WTC11 (cell line): ENCODE results near the gene ISCA2. TPM values are rescaled to one million over a fixed set of nuclear protein-coding genes. Genes with fewer than 3 reads are reported as not detected.
"Not testable (repeated sequence)": the region's sequence is repeated elsewhere in the genome, so short reads cannot be mapped to it uniquely, and the experiment has no call there.

Experiments
- ATAC-seq: fragments of 200-7000 bp; cut with Tn5 transposase; 2 replicates; pipeline ENCODE4 v1.10.0; 2021; ENCODE audit warnings: mild to moderate bottlenecking, moderate library complexity
- CTCF ChIA-PET: fragments of 300-600 bp; sonication (Branson Sonifier 250); formaldehyde crosslinking; loops from one replicate; lab custom pipeline; 2021; ENCODE audit warnings: antibody characterized with exemption; lab: Charles Lee
- POLR2A ChIA-PET: fragments of 350-600 bp; sonication (Branson Sonifier 250); formaldehyde crosslinking; loops from one replicate; lab custom pipeline; 2021; ENCODE audit warnings: antibody characterized with exemption; lab: Charles Lee
- DNase-seq: peaks from one replicate; pipeline ENCODE4 v3.0.0; 2021; ENCODE audit warnings: low spot score
- H3K27ac Mint-ChIP-seq: 2 replicates; pipeline ENCODE4 v1.8.0; 2021; ENCODE audit warnings: mixed read lengths
- H3K27me3 Mint-ChIP-seq: 2 replicates; pipeline ENCODE4 v1.8.0; 2021; ENCODE audit warnings: low read depth, mild to moderate bottlenecking, moderate library complexity, mixed read lengths
- H3K36me3 Mint-ChIP-seq: 2 replicates; pipeline ENCODE4 v1.8.0; 2021; ENCODE audit warnings: mixed read lengths
- H3K4me1 Mint-ChIP-seq: 2 replicates; pipeline ENCODE4 v1.8.0; 2022; ENCODE audit warnings: mixed read lengths
- H3K4me3 Mint-ChIP-seq: 2 replicates; pipeline ENCODE4 v1.8.0; 2021; ENCODE audit warnings: mild to moderate bottlenecking, moderate library complexity, mixed read lengths
- H3K9me3 Mint-ChIP-seq: 2 replicates; pipeline ENCODE4 v1.8.0; 2021; ENCODE audit warnings: mixed read lengths
- AR ChIP-seq: fragments of 250-450 bp; sonication (Bioruptor Pico); IDR thresholded peaks from 2 replicates; pipeline ENCODE4 v1.9.0; 2021; ENCODE audit warnings: mild to moderate bottlenecking
- ARID4B ChIP-seq: sonication (generic); formaldehyde crosslinking; IDR thresholded peaks from 2 replicates; pipeline ENCODE4 v1.8.0; 2023; ENCODE audit warnings: missing genetic modification reagents, mild to moderate bottlenecking, borderline replicate concordance
- ATF2 ChIP-seq: sonication (generic); formaldehyde crosslinking; IDR thresholded peaks from 2 replicates; pipeline ENCODE4 v1.8.1; 2022; ENCODE audit warnings: low read depth, missing genetic modification reagents, borderline replicate concordance
- E2F4 ChIP-seq: sonication (generic); formaldehyde crosslinking; IDR thresholded peaks from 2 replicates; pipeline ENCODE4 v1.8.1; 2022; ENCODE audit warnings: low read depth, mild to moderate bottlenecking, moderate library complexity, missing genetic modification reagents, borderline replicate concordance
- EMX1 ChIP-seq: fragments of 250-450 bp; sonication (Bioruptor Pico); IDR thresholded peaks from 2 replicates; pipeline ENCODE4 v1.8.0; 2021; ENCODE audit warnings: mild to moderate bottlenecking
- ETV6 ChIP-seq: sonication (generic); formaldehyde crosslinking; IDR thresholded peaks from 2 replicates; pipeline ENCODE4 v1.8.1; 2022; ENCODE audit warnings: mild to moderate bottlenecking, missing genetic modification reagents
- FOXP1 ChIP-seq: sonication (generic); formaldehyde crosslinking; IDR thresholded peaks from 2 replicates; pipeline ENCODE4 v1.8.0; 2022; ENCODE audit warnings: missing genetic modification reagents, mild to moderate bottlenecking, moderate library complexity, borderline replicate concordance
- MXD4 ChIP-seq: fragments of 250-450 bp; sonication (Bioruptor Pico); IDR thresholded peaks from 2 replicates; pipeline ENCODE4 v1.8.0; 2021; ENCODE audit warnings: mild to moderate bottlenecking, moderate library complexity, borderline replicate concordance
- NFATC4 ChIP-seq: fragments of 250-450 bp; sonication (Bioruptor Pico); IDR thresholded peaks from 2 replicates; pipeline ENCODE4 v1.9.0; 2021; ENCODE audit warnings: mild to moderate bottlenecking
- NR1H2 ChIP-seq: sonication (generic); formaldehyde crosslinking; IDR thresholded peaks from 2 replicates; pipeline ENCODE4 v1.9.0; 2021; ENCODE audit warnings: mild to moderate bottlenecking, moderate library complexity, missing genetic modification reagents
- NR3C1 ChIP-seq: sonication (generic); formaldehyde crosslinking; conservative IDR thresholded peaks from 2 replicates; pipeline ENCODE4 v1.8.1; 2023; ENCODE audit warnings: low read depth, mild to moderate bottlenecking, missing genetic modification reagents
- TEAD4 ChIP-seq: sonication (generic); formaldehyde crosslinking; IDR thresholded peaks from 2 replicates; pipeline ENCODE4 v1.8.0; 2022; ENCODE audit warnings: mild to moderate bottlenecking, missing genetic modification reagents
- USF1 ChIP-seq: sonication (generic); formaldehyde crosslinking; IDR thresholded peaks from 2 replicates; pipeline ENCODE4 v1.8.0; 2022; ENCODE audit warnings: mild to moderate bottlenecking, missing genetic modification reagents
- ZNF232 ChIP-seq: sonication (generic); formaldehyde crosslinking; IDR thresholded peaks from 2 replicates; pipeline ENCODE4 v1.8.0; 2022; ENCODE audit warnings: mild to moderate bottlenecking, missing genetic modification reagents
- ZNF263 ChIP-seq: sonication (generic); formaldehyde crosslinking; IDR thresholded peaks from 2 replicates; pipeline ENCODE4 v1.8.1; 2022; ENCODE audit warnings: low read depth, mild to moderate bottlenecking, moderate library complexity, missing genetic modification reagents
- ZNF281 ChIP-seq: sonication (generic); formaldehyde crosslinking; IDR thresholded peaks from 2 replicates; pipeline ENCODE4 v1.8.0; 2023; ENCODE audit warnings: mild to moderate bottlenecking, missing genetic modification reagents
- ZNF317 ChIP-seq: sonication (generic); formaldehyde crosslinking; IDR thresholded peaks from 2 replicates; pipeline ENCODE4 v1.8.1; 2023; ENCODE audit warnings: low read depth, mild to moderate bottlenecking, moderate library complexity, missing genetic modification reagents, borderline replicate concordance
- ZNF671 ChIP-seq: fragments of 250-450 bp; sonication (Bioruptor Pico); IDR thresholded peaks from 2 replicates; pipeline ENCODE4 v1.8.0; 2021; ENCODE audit warnings: mild to moderate bottlenecking
- ZSCAN18 ChIP-seq: fragments of 250-450 bp; sonication (Bioruptor Pico); IDR thresholded peaks from 2 replicates; pipeline ENCODE4 v2.1.2; 2022; ENCODE audit warnings: mild to moderate bottlenecking, moderate library complexity
- total RNA-seq: library from RNA; stranded (reverse); gene quantifications from 3 replicates; pipeline ENCODE4 v1.2.3, GENCODE V29; 2021

ISCA2 gene
- total RNA-seq, 1 experiment from 2014 or later, result 50.1 TPM

GRCh38 chr14:74535756-74536325 is 42.3 kb downstream of the ISCA2 start:
- no peak for ATAC-seq
- ChIA-PET POLR2A (no interaction called here), CTCF (interaction anchor here (0.8 to 1.7 kb wide), 3 partner anchors 9 to 27 kb away, joined by 4 read pairs; no protein-coding TSS in a partner anchor)
- H3K4me1 Mint-ChIP-seq, result peaks cover 4% of the 10 kb centered on the region; the same call in 1 of the 2 replicates
- no peak for DNase-seq
- no peaks in the 10 kb centered on the region for H3K36me3 Mint-ChIP-seq
- no peaks in the 10 kb centered on the region for H3K9me3 Mint-ChIP-seq
- H3K4me3 Mint-ChIP-seq, result no peak overlapping the region
- H3K27me3 Mint-ChIP-seq, result no peaks in the 10 kb centered on the region
- no peak for TF ChIP-seq FOXP1 (CRISPR knock-in tag)
- TF ChIP-seq EMX1 (CRISPR knock-in tag), result no peak
- no peak for TF ChIP-seq NR3C1 (CRISPR knock-in tag)
- no peak for TF ChIP-seq TEAD4 (CRISPR knock-in tag)
- no peak for TF ChIP-seq ZNF232 (CRISPR knock-in tag)
- TF ChIP-seq USF1, result no peak
- no peak for TF ChIP-seq E2F4
- TF ChIP-seq MXD4, result no peak
- TF ChIP-seq NFATC4 (CRISPR knock-in tag), result no peak
- TF ChIP-seq ZNF317 (CRISPR knock-in tag), result no peak
- no peak for TF ChIP-seq NR1H2 (CRISPR knock-in tag)
- TF ChIP-seq ARID4B (CRISPR knock-in tag), result no peak
- TF ChIP-seq ZSCAN18 (CRISPR knock-in tag), result no peak
- TF ChIP-seq ETV6, result no peak
- TF ChIP-seq ZNF281 (CRISPR knock-in tag), result no peak
- no peak for TF ChIP-seq ZNF263 (CRISPR knock-in tag)
- TF ChIP-seq AR (CRISPR knock-in tag), result no peak
- TF ChIP-seq ZNF671 (CRISPR knock-in tag), result no peak
- TF ChIP-seq ATF2 (CRISPR knock-in tag), result no peak
- no peak overlapping the region for H3K27ac Mint-ChIP-seq

- H3K36me3 Mint-ChIP-seq, ATAC-seq, H3K4me3 Mint-ChIP-seq, POLR2A ChIA-PET, H3K9me3 Mint-ChIP-seq, H3K4me1 Mint-ChIP-seq, H3K27ac Mint-ChIP-seq, DNase-seq, H3K27me3 Mint-ChIP-seq: not testable (repeated sequence)
- CTCF ChIA-PET, result interaction anchor here (1.5 to 1.7 kb wide), 3 partner anchors 10 to 37 kb away, joined by 4 to 5 read pairs (median 4); no protein-coding TSS in a partner anchor
These were observed 42.8 kb downstream of the ISCA2 start for GRCh38 chr14:74536336-74536735.
